ENCODE results near the gene DOK6. TPM values are rescaled to one million over a fixed set of nuclear protein-coding genes. Genes with fewer than 3 reads are reported as not detected.

Gene DOK6
- total RNA-seq, 2 experiments from 2014 or later = not detected

GRCh38 chr18:69622184-69622583 lies 221.5 kb downstream of the DOK6 start:
- CTCF ChIA-PET (ENCODE audit: unreplicated experiment) = no interaction called here
- H3K4me1 ChIP-seq (ENCODE audit: insufficient read depth, low read length, poor library complexity, severe bottlenecking) = no peaks in the 10 kb centered on the region
- no TSS peak for BruUV-seq (replicated peaks)
- H3K4me3 ChIP-seq (ENCODE audit: low read depth, low read length, poor library complexity, severe bottlenecking) = no peak overlapping the region
- TF ChIP-seq CTCF (conservative IDR thresholded peaks at IDR 0.05; ENCODE audit: low read length) (no peak), EZH2phosphoT487 (IDR thresholded peaks at IDR 0.05; ENCODE audit: borderline replicate concordance, low read depth, low read length) (no peak)
- no peaks in the 10 kb centered on the region for H4K20me1 ChIP-seq (ENCODE audit: insufficient read depth, low read length)
- H3K79me2 ChIP-seq (ENCODE audit: insufficient read depth, low read depth, low read length) = no peaks in the 10 kb centered on the region
- H3K27ac ChIP-seq (ENCODE audit: low read depth, low read length, poor library complexity, severe bottlenecking) = no peak overlapping the region
- POLR2A ChIA-PET = no interaction called here
- no peak overlapping the region for H3K4me2 ChIP-seq (ENCODE audit: low read length)
- no peaks in the 10 kb centered on the region for H3K9me3 ChIP-seq (ENCODE audit: low read length)
- intact Hi-C loops (cut with micrococcal nuclease; ENCODE audit: unreplicated experiment) = no loop called here
- H3K36me3 ChIP-seq (ENCODE audit: insufficient read depth, low read length) = no peaks in the 10 kb centered on the region
- DNase-seq (ENCODE audit: low spot score) = no peak
- H3K9me2 ChIP-seq (ENCODE audit: insufficient read depth, low read length) = no peaks in the 10 kb centered on the region
- no peak overlapping the region for H2AFZ ChIP-seq (ENCODE audit: low read length)

- Histone ChIP-seq H3K79me2 (ENCODE audit: insufficient read depth, low read depth, low read length) (no peaks in the 10 kb centered on the region), H3K27ac (ENCODE audit: low read depth, low read length, poor library complexity, severe bottlenecking) (no peak overlapping the region), H2AFZ (ENCODE audit: low read length) (no peak overlapping the region), H3K9me2 (ENCODE audit: insufficient read depth, low read length) (no peaks in the 10 kb centered on the region), H3K4me3 (ENCODE audit: low read depth, low read length, poor library complexity, severe bottlenecking) (no peak overlapping the region), H3K9me3 (ENCODE audit: low read length) (no peaks in the 10 kb centered on the region), H4K20me1 (ENCODE audit: insufficient read depth, low read length) (no peaks in the 10 kb centered on the region), H3K36me3 (ENCODE audit: insufficient read depth, low read length) (no peaks in the 10 kb centered on the region), H3K4me2 (ENCODE audit: low read length) (no peak overlapping the region), H3K4me1 (ENCODE audit: insufficient read depth, low read length, poor library complexity, severe bottlenecking) (no peaks in the 10 kb centered on the region)
- BruUV-seq (replicated peaks) = no TSS peak
- no peak for TF ChIP-seq CTCF (conservative IDR thresholded peaks at IDR 0.05; ENCODE audit: low read length)
- TF ChIP-seq EZH2phosphoT487 (IDR thresholded peaks at IDR 0.05; ENCODE audit: borderline replicate concordance, low read depth, low read length) = no peak
- intact Hi-C loops (cut with micrococcal nuclease; ENCODE audit: unreplicated experiment) = no loop called here
- no peak for DNase-seq (ENCODE audit: low spot score)
- ChIA-PET CTCF (ENCODE audit: unreplicated experiment) (no interaction called here), POLR2A (no interaction called here)
Observed at GRCh38 chr18:69622961-69623360, 222.3 kb downstream of the DOK6 start.

GRCh38 chr18:69626171-69626570 lies 225.5 kb downstream of the DOK6 start:
- H3K9me3 ChIP-seq (ENCODE audit: low read length) = no peaks in the 10 kb centered on the region
- no peaks in the 10 kb centered on the region for H3K36me3 ChIP-seq (ENCODE audit: insufficient read depth, low read length)
- no peak overlapping the region for H3K4me3 ChIP-seq (ENCODE audit: low read depth, low read length, poor library complexity, severe bottlenecking)
- no peak for TF ChIP-seq CTCF (conservative IDR thresholded peaks at IDR 0.05; ENCODE audit: low read length)
- H4K20me1 ChIP-seq (ENCODE audit: insufficient read depth, low read length) = no peaks in the 10 kb centered on the region
- H3K27ac ChIP-seq (ENCODE audit: low read depth, low read length, poor library complexity, severe bottlenecking) = no peak overlapping the region
- H3K9me2 ChIP-seq (ENCODE audit: insufficient read depth, low read length) = no peaks in the 10 kb centered on the region
- ChIA-PET POLR2A (no interaction called here), CTCF (ENCODE audit: unreplicated experiment) (no interaction called here)
- H2AFZ ChIP-seq (ENCODE audit: low read length) = no peak overlapping the region
- H3K79me2 ChIP-seq (ENCODE audit: insufficient read depth, low read depth, low read length) = no peaks in the 10 kb centered on the region
- DNase-seq (ENCODE audit: low spot score) = no peak
- H3K4me2 ChIP-seq (ENCODE audit: low read length) = no peak overlapping the region
- H3K4me1 ChIP-seq (ENCODE audit: insufficient read depth, low read length, poor library complexity, severe bottlenecking) = no peaks in the 10 kb centered on the region
- BruUV-seq (replicated peaks) = no TSS peak
- intact Hi-C loops (cut with micrococcal nuclease; ENCODE audit: unreplicated experiment) = no loop called here
